ENCODE results near the gene PSMB5. TPM values are rescaled to one million over a fixed set of nuclear protein-coding genes. Genes with fewer than 3 reads are reported as not detected.
"Not testable (repeated sequence)": the region's sequence is repeated elsewhere in the genome, so short reads cannot be mapped to it uniquely, and the experiment has no call there.

PSMB5 gene
- polyA plus RNA-seq, 2 donors: 35.1 to 136 TPM

GRCh38 chr14:23008831-23009230 is 25.9 kb downstream of the PSMB5 start:
- no peak overlapping the region for H3K4me3 ChIP-seq (ENCODE audit: low read depth in 1 of 2, low read length in 2 of 2)
- H3K27ac ChIP-seq (ENCODE audit: low read depth in 2 of 2, low read length in 1 of 2): no peak overlapping the region
- no peaks in the 10 kb centered on the region for H3K9me3 ChIP-seq (ENCODE audit: control insufficient read depth in 2 of 2, insufficient read depth in 1 of 2, low read depth in 1 of 2, low read length in 1 of 2)
- 24 to 37% methylated on average over 3 of the region's 3 CpGs for WGBS, 2 donors
- no peaks in the 10 kb centered on the region for H3K4me1 ChIP-seq (ENCODE audit: control insufficient read depth in 2 of 2, insufficient read depth in 2 of 2, low read length in 1 of 2)
- no peaks in the 10 kb centered on the region for H3K36me3 ChIP-seq (ENCODE audit: control insufficient read depth in 2 of 2, insufficient read depth in 2 of 2, low read length in 1 of 2)
- no peaks in the 10 kb centered on the region for H3K27me3 ChIP-seq (ENCODE audit: control insufficient read depth in 1 of 2, insufficient read depth in 2 of 2, low read length in 2 of 2)

DNA sequence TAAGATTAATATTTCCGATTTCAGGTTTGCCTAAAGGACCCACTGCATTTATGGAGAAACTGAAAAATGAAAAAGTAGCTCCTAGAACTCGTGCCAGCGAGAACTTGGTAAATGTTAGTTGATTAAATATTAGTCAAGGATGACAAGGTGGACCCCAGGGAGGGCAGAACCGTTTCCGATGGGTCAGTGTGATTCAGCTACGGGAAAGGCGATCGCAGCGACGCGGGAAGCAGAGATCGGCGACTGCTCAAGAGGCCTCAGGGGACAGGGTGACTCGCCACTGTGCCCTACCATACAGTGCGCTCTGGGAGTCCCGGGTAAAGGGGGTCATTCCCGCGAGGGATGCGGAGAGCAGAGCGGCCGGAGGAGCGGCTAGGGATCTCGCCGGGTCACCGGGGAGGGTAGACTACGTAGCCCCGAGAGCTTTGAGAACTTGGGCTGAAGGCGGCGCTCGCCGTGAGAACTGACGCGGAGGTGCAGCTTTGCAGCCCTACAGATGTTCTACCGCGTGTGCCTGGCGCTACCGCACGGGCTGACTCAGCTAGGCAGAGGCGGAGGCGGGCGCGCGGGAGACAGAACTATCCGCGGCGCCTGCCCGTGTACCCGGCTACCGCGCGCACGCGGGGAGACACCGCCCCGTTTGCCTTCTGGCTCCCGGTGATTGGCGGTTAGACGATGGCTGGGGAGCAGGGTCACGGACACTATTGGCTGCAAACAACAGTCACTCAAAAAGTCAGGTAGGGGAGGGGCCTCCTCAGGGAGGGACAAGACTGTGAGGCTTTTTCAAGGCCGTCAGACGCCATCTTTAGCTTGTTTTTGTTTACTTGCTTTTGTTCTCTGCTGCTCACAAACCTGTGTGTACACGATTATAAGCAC is 27.9 kb downstream of the PSMB5 start:
- Histone ChIP-seq H3K9me3 (ENCODE audit: control insufficient read depth in 2 of 2, insufficient read depth in 1 of 2, low read depth in 1 of 2, low read length in 1 of 2) (no peaks in the 10 kb centered on the region), H3K4me3 (ENCODE audit: low read depth in 1 of 2, low read length in 2 of 2) (peak overlapping the region; percentile 66 to 84), H3K4me1 (ENCODE audit: control insufficient read depth in 2 of 2, insufficient read depth in 2 of 2, low read length in 1 of 2) (no peaks in the 10 kb centered on the region), H3K27ac (ENCODE audit: low read depth in 2 of 2, low read length in 1 of 2) (peak overlapping the region; percentile 93 to 99), H3K27me3 (ENCODE audit: control insufficient read depth in 1 of 2, insufficient read depth in 2 of 2, low read length in 2 of 2) (no peaks in the 10 kb centered on the region), H3K36me3 (ENCODE audit: control insufficient read depth in 2 of 2, insufficient read depth in 2 of 2, low read length in 1 of 2) (no peaks in the 10 kb centered on the region)
- WGBS, 2 donors: 1% methylated on average over 62 of the region's 62 CpGs

DNA sequence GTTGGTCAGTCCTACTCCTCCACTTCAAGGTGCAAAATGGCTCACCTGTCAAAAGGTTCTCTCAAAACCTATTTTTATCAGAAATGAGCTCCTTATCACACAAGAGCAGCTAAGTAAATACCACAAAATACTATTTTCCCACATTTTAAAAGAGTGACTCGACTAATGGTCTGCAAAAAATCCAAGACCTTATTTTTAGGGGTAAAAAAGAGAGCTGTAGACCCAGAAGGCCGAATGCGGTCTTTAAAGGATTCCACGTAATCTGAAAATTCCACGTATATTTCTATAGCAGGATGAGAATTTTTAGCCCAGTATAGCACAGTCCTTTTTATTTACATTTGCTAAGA is 28.5 kb downstream of the PSMB5 start:
- Histone ChIP-seq H3K27me3 (ENCODE audit: control insufficient read depth in 1 of 2, insufficient read depth in 2 of 2, low read length in 2 of 2) (no peaks in the 10 kb centered on the region), H3K4me3 (ENCODE audit: low read depth in 1 of 2, low read length in 2 of 2) (peak overlapping the region in 1 of 2 donors; percentile 84), H3K27ac (ENCODE audit: low read depth in 2 of 2, low read length in 1 of 2) (peak overlapping the region; percentile 93 to 99), H3K4me1 (ENCODE audit: control insufficient read depth in 2 of 2, insufficient read depth in 2 of 2, low read length in 1 of 2) (no peaks in the 10 kb centered on the region), H3K36me3 (ENCODE audit: control insufficient read depth in 2 of 2, insufficient read depth in 2 of 2, low read length in 1 of 2) (no peaks in the 10 kb centered on the region), H3K9me3 (ENCODE audit: control insufficient read depth in 2 of 2, insufficient read depth in 1 of 2, low read depth in 1 of 2, low read length in 1 of 2) (no peaks in the 10 kb centered on the region)
- 40 to 51% methylated on average over 5 of the region's 5 CpGs for WGBS, 2 donors

DNA sequence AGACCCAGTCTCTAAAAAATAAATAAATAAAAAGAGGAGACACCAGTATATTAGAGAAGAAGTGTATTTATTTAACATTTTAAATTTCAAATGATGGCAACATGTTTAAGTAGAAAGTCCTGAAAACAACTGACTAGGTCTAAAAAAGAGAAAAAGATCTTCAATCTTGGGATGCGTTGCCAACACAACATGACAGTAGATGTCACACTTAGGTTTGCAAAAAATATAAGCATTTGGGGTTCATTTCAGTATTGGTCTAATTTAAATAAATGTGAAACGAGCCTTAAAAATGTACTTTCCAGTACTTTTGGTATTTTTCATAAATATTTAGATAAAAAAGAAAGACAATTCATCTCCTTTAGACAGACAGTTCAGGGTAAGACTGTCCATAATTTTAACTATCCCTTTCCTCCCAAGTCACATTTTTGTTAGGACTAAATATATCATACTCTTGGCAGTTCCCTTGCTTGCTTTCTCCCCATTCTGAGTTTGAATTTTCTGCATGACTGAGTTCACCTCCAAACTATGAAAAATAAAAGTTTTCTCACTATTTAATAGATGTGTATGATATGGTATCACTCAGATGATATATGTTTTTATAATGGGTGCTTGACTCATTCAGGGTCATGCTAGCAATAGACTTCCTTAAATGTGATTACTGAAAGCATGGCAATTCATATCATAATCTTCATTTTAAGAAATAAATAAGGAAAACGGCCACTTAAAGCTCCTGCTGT is 29.1 kb downstream of the PSMB5 start:
- H3K9me3 ChIP-seq (ENCODE audit: control insufficient read depth in 2 of 2, insufficient read depth in 1 of 2, low read depth in 1 of 2, low read length in 1 of 2): no peaks in the 10 kb centered on the region
- no peak overlapping the region for H3K27ac ChIP-seq (ENCODE audit: low read depth in 2 of 2, low read length in 1 of 2)
- H3K27me3 ChIP-seq (ENCODE audit: control insufficient read depth in 1 of 2, insufficient read depth in 2 of 2, low read length in 2 of 2): no peaks in the 10 kb centered on the region
- peak overlapping the region in 1 of 2 donors; percentile 84 for H3K4me3 ChIP-seq (ENCODE audit: low read depth in 1 of 2, low read length in 2 of 2)
- no peaks in the 10 kb centered on the region for H3K4me1 ChIP-seq (ENCODE audit: control insufficient read depth in 2 of 2, insufficient read depth in 2 of 2, low read length in 1 of 2)
- no peaks in the 10 kb centered on the region for H3K36me3 ChIP-seq (ENCODE audit: control insufficient read depth in 2 of 2, insufficient read depth in 2 of 2, low read length in 1 of 2)
- WGBS, 2 donors: 71 to 72% methylated on average over 3 of the region's 3 CpGs

DNA sequence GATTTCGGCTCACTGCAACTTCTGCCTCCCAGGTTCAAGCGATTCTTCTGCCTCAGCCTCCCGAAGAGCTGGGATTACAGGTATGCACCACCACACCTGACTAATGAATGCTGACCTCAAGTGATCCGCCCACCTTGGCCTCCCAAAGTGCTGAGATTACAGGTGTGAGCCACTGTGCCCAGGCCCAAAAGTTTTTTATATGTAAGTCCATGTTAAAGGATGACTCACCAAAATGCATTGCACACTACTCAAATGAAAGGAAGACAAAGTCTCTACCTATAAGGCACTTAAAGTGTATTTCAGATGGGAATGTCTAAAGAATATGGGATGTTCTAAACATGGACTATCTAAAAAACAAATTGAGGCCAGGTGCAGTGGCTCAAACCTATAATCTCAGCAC is 30.4 kb downstream of the PSMB5 start:
- H3K4me3 ChIP-seq (ENCODE audit: low read depth in 1 of 2, low read length in 2 of 2); H3K36me3 ChIP-seq (ENCODE audit: control insufficient read depth in 2 of 2, insufficient read depth in 2 of 2, low read length in 1 of 2); H3K27ac ChIP-seq (ENCODE audit: low read depth in 2 of 2, low read length in 1 of 2); H3K27me3 ChIP-seq (ENCODE audit: control insufficient read depth in 1 of 2, insufficient read depth in 2 of 2, low read length in 2 of 2); H3K4me1 ChIP-seq (ENCODE audit: control insufficient read depth in 2 of 2, insufficient read depth in 2 of 2, low read length in 1 of 2); H3K9me3 ChIP-seq (ENCODE audit: control insufficient read depth in 2 of 2, insufficient read depth in 1 of 2, low read depth in 1 of 2, low read length in 1 of 2): not testable (repeated sequence)
- WGBS, 2 donors: 95 to 98% methylated on average over 4 of the region's 4 CpGs

- Histone ChIP-seq H3K4me3 (ENCODE audit: low read depth in 1 of 2, low read length in 2 of 2) (no peak overlapping the region), H3K4me1 (ENCODE audit: control insufficient read depth in 2 of 2, insufficient read depth in 2 of 2, low read length in 1 of 2) (no peaks in the 10 kb centered on the region), H3K36me3 (ENCODE audit: control insufficient read depth in 2 of 2, insufficient read depth in 2 of 2, low read length in 1 of 2) (no peaks in the 10 kb centered on the region), H3K27me3 (ENCODE audit: control insufficient read depth in 1 of 2, insufficient read depth in 2 of 2, low read length in 2 of 2) (no peaks in the 10 kb centered on the region), H3K27ac (ENCODE audit: low read depth in 2 of 2, low read length in 1 of 2) (no peak overlapping the region), H3K9me3 (ENCODE audit: control insufficient read depth in 2 of 2, insufficient read depth in 1 of 2, low read depth in 1 of 2, low read length in 1 of 2) (no peaks in the 10 kb centered on the region)
- WGBS, 2 donors: 96 to 97% methylated on average over 3 of the region's 3 CpGs
Measured at GRCh38 chr14:23002592-23002991, 32.1 kb downstream of the PSMB5 start.

DNA sequence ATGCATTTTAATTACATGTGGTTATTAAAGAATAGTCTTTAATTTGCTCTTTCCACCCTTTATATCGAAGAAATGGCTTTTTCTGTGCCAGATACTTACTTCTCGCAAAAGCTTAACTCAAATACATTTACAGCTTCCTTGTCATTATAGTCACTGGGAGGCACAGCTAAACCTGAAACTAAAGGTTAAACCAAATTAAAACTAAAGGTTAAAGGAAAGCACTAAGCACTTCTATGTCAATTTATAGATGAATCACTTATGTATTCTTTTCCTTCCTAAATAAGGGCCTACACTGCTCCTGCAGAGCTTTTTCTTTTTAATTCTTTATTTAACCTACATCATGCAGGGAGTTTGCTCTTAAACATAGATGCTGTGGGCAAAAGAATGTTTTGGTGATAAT is 33.8 kb downstream of the PSMB5 start:
- Histone ChIP-seq H3K27ac (ENCODE audit: low read depth in 2 of 2, low read length in 1 of 2) (no peak overlapping the region), H3K4me1 (ENCODE audit: control insufficient read depth in 2 of 2, insufficient read depth in 2 of 2, low read length in 1 of 2) (no peaks in the 10 kb centered on the region), H3K27me3 (ENCODE audit: control insufficient read depth in 1 of 2, insufficient read depth in 2 of 2, low read length in 2 of 2) (no peaks in the 10 kb centered on the region), H3K4me3 (ENCODE audit: low read depth in 1 of 2, low read length in 2 of 2) (no peak overlapping the region), H3K36me3 (ENCODE audit: control insufficient read depth in 2 of 2, insufficient read depth in 2 of 2, low read length in 1 of 2) (no peaks in the 10 kb centered on the region), H3K9me3 (ENCODE audit: control insufficient read depth in 2 of 2, insufficient read depth in 1 of 2, low read depth in 1 of 2, low read length in 1 of 2) (no peaks in the 10 kb centered on the region)
- WGBS, 2 donors: 97% methylated on average over 2 of the region's 2 CpGs

- Histone ChIP-seq H3K9me3 (ENCODE audit: control insufficient read depth in 2 of 2, insufficient read depth in 1 of 2, low read depth in 1 of 2, low read length in 1 of 2) (no peaks in the 10 kb centered on the region), H3K36me3 (ENCODE audit: control insufficient read depth in 2 of 2, insufficient read depth in 2 of 2, low read length in 1 of 2) (no peaks in the 10 kb centered on the region), H3K27ac (ENCODE audit: low read depth in 2 of 2, low read length in 1 of 2) (no peak overlapping the region), H3K27me3 (ENCODE audit: control insufficient read depth in 1 of 2, insufficient read depth in 2 of 2, low read length in 2 of 2) (no peaks in the 10 kb centered on the region), H3K4me1 (ENCODE audit: control insufficient read depth in 2 of 2, insufficient read depth in 2 of 2, low read length in 1 of 2) (no peaks in the 10 kb centered on the region), H3K4me3 (ENCODE audit: low read depth in 1 of 2, low read length in 2 of 2) (no peak overlapping the region)
- 85 to 90% methylated on average over 15 to 16 of the region's 16 CpGs for WGBS, 2 donors
Measured at GRCh38 chr14:22998329-22999012, 36.2 kb downstream of the PSMB5 start.

GRCh38 chr14:22997676-22998323 is 36.9 kb downstream of the PSMB5 start:
- Histone ChIP-seq H3K27ac (ENCODE audit: low read depth in 2 of 2, low read length in 1 of 2) (no peak overlapping the region), H3K4me1 (ENCODE audit: control insufficient read depth in 2 of 2, insufficient read depth in 2 of 2, low read length in 1 of 2) (no peaks in the 10 kb centered on the region), H3K36me3 (ENCODE audit: control insufficient read depth in 2 of 2, insufficient read depth in 2 of 2, low read length in 1 of 2) (no peaks in the 10 kb centered on the region), H3K4me3 (ENCODE audit: low read depth in 1 of 2, low read length in 2 of 2) (no peak overlapping the region), H3K9me3 (ENCODE audit: control insufficient read depth in 2 of 2, insufficient read depth in 1 of 2, low read depth in 1 of 2, low read length in 1 of 2) (no peaks in the 10 kb centered on the region), H3K27me3 (ENCODE audit: control insufficient read depth in 1 of 2, insufficient read depth in 2 of 2, low read length in 2 of 2) (no peaks in the 10 kb centered on the region)
- 85 to 87% methylated on average over 9 of the region's 9 CpGs for WGBS, 2 donors
